Measurements from ENCODE around the gene TPSB2.

The TPSB2 gene

GRCh38 chr16:1181404-1182315 is 48.3 kb downstream of the TPSB2 start:
- DNase-seq (ENCODE audit: low spot score) = no peak

DNA sequence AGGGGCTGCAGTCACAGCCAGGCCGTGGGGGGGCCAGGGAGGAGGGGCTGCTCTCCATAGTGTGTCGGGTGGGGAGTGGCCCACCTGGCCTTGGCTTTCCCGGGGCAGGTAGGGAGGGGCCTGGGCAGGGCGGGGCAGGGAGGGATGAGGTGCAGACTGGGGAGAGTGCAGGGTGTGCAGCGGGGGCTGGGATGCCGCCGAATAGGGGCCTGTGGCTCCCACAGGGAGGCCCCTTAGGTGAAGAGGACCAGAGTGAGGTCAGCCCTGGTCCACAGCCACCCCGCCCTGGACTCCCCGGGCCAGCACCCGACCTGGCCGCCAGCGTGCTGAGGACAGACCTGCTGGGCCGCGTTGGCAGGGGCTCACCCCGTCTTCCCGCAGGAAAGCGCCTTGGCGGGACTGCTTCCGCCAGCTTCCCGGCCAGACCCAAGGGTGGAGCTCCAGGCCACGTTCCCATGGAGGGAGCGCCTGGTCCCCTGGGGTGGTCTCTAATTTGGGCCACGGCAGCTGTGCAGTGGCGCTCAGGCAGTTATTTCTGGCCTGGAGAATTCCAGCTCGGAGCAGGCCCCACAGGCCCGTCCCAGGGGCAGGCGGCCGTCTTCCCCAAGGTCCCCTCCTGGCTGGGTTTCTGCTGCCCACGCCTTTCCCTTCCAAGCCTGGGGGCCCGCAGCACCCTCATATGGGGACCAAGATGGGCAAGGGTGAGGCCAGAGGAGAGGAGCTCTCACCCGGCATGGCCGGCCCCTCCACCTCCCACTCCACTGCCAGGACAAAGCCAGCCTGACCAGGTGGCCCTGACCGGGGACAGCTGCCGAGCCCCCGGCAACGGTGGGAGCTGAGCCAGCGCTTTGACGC is 49.2 kb downstream of the TPSB2 start:
- DNase-seq (ENCODE audit: low spot score) = no peak
